ENCODE measurements around the gene ASPSCR1. TPM values are rescaled to one million over a fixed set of nuclear protein-coding genes. Genes with fewer than 3 reads are reported as not detected.

ASPSCR1 gene
- total and polyA plus RNA-seq, 12 donors = 10.2 to 177 (median 27.6) TPM

DNA sequence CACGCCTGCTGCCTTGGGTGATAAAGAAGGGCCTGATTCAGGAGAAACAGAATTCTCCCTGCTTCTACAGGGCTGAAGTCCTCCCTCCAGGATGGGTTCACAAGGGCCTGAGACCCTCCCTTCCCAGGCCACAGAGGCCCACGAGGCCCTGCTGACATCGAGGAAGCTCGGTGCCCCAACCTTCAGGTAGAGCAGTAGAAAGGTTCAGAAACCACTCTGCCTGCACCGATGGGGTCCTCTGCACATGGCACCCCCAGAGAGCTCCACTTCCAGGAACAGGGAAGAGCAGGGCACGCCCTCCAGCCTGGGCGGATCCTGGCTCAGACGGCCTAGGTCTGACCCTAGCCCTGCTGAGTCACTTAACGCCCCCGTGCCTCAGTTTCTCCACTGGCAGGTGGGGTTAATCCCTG, 44.5 kb downstream of the ASPSCR1 start:
- no peaks in the 10 kb centered on the region for H3K27me3 ChIP-seq
- intact Hi-C loops (cut with DNase I) = loop anchor here (2.0 to 10.0 kb wide), 3 partner anchors 61 to 273 kb away; partner anchors contain the start of gene NOTUM (in 1 of the 2)
- no peak for DNase-seq
- peak overlapping the region in 3 of 4 donors; percentile 37 to 81 (median 52) for H3K4me3 ChIP-seq
- no peaks in the 10 kb centered on the region for H3K9me3 ChIP-seq (replicated peaks in 1 of 3)
- TF ChIP-seq POLR2A (IDR thresholded peaks at IDR 0.05) (no peak), CTCF (IDR thresholded peaks at IDR 0.05) (no peak)
- WGBS, 4 donors = 5 to 17% (median 11%) methylated on average over 2 to 10 of the region's 10 CpGs
- peak overlapping the region in 1 of 5 donors; percentile 86 for H3K27ac ChIP-seq
- peaks cover 21 to 27% of the 10 kb centered on the region in 2 donors for H3K4me1 ChIP-seq (replicated peaks in 1 of 2)
- H3K36me3 ChIP-seq (replicated peaks in 1 of 2) = no peaks in the 10 kb centered on the region

- intact Hi-C loops (cut with DNase I) = loop anchor here in 1 of 2 donors (10.0 kb wide), 1 partner anchor 272 kb away; no protein-coding TSS in a partner anchor
- peak in 1 of 7 donors; percentile 67 for DNase-seq
- no peaks in the 10 kb centered on the region for H3K36me3 ChIP-seq (replicated peaks in 1 of 2)
Observed at GRCh38 chr17:82022310-82022980, 45.0 kb downstream of the ASPSCR1 start, which contains the start of gene CENPX. TSS of gene CENPX (minus strand) at chr17:82022878. CDS start at chr17:82022861, 17 bp downstream.

DNA sequence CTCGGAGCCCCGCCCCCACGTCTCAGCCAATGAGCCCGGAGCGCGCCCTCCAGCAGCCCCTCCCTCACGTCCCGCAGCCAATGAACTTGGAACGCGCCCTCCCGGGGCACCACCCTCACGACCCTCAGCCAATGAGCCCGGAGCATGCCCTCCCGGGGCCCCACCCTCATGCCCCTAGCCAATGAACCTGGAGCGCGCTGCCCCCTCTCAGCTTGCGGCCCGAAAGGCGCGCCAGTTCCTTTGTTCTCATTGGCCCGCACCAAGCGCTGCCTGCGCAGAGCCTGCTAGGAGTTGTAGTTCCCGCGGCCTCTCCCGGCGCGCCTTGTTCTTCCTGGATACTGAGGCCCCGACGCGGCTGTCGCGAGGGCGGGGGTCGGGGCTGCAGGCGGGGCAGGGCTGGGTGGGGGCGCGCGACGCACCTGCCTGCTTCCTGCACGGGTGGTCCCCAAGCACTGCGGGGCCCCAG, 45.6 kb downstream of the ASPSCR1 start, which contains the start of gene LRRC45:
Gene LRRC45 (plus strand): TSS at position 325 of the 466 bp plus-strand sequence. CDS start 339 bp downstream, outside the sequence.
- peak; percentile 100 for DNase-seq
- 0 to 1% (median 1%) methylated on average over 17 to 42 of the region's 42 CpGs for WGBS, 4 donors

More at GRCh38 chr17:82022310-82022980, 45.0 kb downstream of the ASPSCR1 start, which contains the start of gene CENPX:
- Histone ChIP-seq H3K4me3 (peak within 1 kb of the TSS; percentile 37 to 81 (median 46)), H3K4me1 (replicated peaks in 1 of 2) (peaks cover 21 to 27% of the 10 kb centered on the region in 2 donors), H3K27ac (peak within 1 kb of the TSS in 2 of 5 donors; percentile 34 to 86), H3K27me3 (no peaks in the 10 kb centered on the region), H3K9me3 (replicated peaks in 1 of 3) (no peaks in the 10 kb centered on the region)
- TF ChIP-seq CTCF (IDR thresholded peaks at IDR 0.05) (no peak), POLR2A (IDR thresholded peaks at IDR 0.05) (peak; percentile 36 to 62)
- 1 to 10% (median 2%) methylated on average over 4 to 64 of the region's 64 CpGs for WGBS, 4 donors

More for the DNA sequence above, 45.6 kb downstream of the ASPSCR1 start, which contains the start of gene LRRC45:
- TF ChIP-seq POLR2A (IDR thresholded peaks at IDR 0.05) (no peak), CTCF (IDR thresholded peaks at IDR 0.05) (no peak)
- H3K27me3 ChIP-seq = no peaks in the 10 kb centered on the region
- no peaks in the 10 kb centered on the region for H3K9me3 ChIP-seq (replicated peaks in 1 of 3)
- H3K36me3 ChIP-seq (replicated peaks in 1 of 2) = no peaks in the 10 kb centered on the region
- H3K4me3 ChIP-seq = peak within 1 kb of the TSS; percentile 37 to 81 (median 46)
- peak within 1 kb of the TSS in 2 of 5 donors; percentile 34 to 86 for H3K27ac ChIP-seq
- intact Hi-C loops (cut with DNase I) = loop anchor here in 1 of 2 donors (10.0 kb wide), 1 partner anchor 272 kb away; no protein-coding TSS in a partner anchor
- H3K4me1 ChIP-seq (replicated peaks in 1 of 2) = peaks cover 21 to 27% of the 10 kb centered on the region in 2 donors
